Measurements from ENCODE around the gene GLB1L2.

GLB1L2 gene

GRCh38 chr11:134385774-134386565 lies 54.2 kb downstream of the GLB1L2 start:
- no peaks in the 10 kb centered on the region for H3F3A ChIP-seq (ENCODE audit: insufficient read depth)
- no peak overlapping the region for H3K27ac ChIP-seq (ENCODE audit: low read depth, low read length)
- no peaks in the 10 kb centered on the region for H3K79me2 ChIP-seq (ENCODE audit: insufficient read depth, low read length)
- H3K9ac ChIP-seq (ENCODE audit: low read length) = no peak overlapping the region
- no peak overlapping the region for H3K4me2 ChIP-seq (ENCODE audit: low read depth, low read length, poor library complexity, severe bottlenecking)
- H3K9me3 ChIP-seq (ENCODE audit: insufficient read depth, low read length) = no peaks in the 10 kb centered on the region
- H3K36me3 ChIP-seq (ENCODE audit: low read length) = no peaks in the 10 kb centered on the region
- no peak overlapping the region for H3K4me3 ChIP-seq (ENCODE audit: insufficient read depth, low read length, poor library complexity, severe bottlenecking)
- no peaks in the 10 kb centered on the region for H3K27me3 ChIP-seq (ENCODE audit: low read length)
- H2AFZ ChIP-seq (ENCODE audit: low read depth, low read length, severe bottlenecking) = no peak overlapping the region
- H3K9me2 ChIP-seq (replicated peaks; ENCODE audit: insufficient read depth, low read length) = no peaks in the 10 kb centered on the region
- TF ChIP-seq CTCF (IDR thresholded peaks at IDR 0.05; ENCODE audit: insufficient read depth, low read length, poor library complexity, severe bottlenecking) = no peak
- TF ChIP-seq EZH2phosphoT487 (conservative IDR thresholded peaks at IDR 0.05; ENCODE audit: low read length) = no peak
- H4K20me1 ChIP-seq (ENCODE audit: low read depth, low read length) = no peaks in the 10 kb centered on the region

- Histone ChIP-seq H3F3A (ENCODE audit: insufficient read depth) (no peaks in the 10 kb centered on the region), H3K36me3 (ENCODE audit: low read length) (no peaks in the 10 kb centered on the region), H3K27ac (ENCODE audit: low read depth, low read length) (no peak overlapping the region), H4K20me1 (ENCODE audit: low read depth, low read length) (no peaks in the 10 kb centered on the region), H3K9ac (ENCODE audit: low read length) (no peak overlapping the region), H3K9me3 (ENCODE audit: insufficient read depth, low read length) (no peaks in the 10 kb centered on the region), H3K4me2 (ENCODE audit: low read depth, low read length, poor library complexity, severe bottlenecking) (no peak overlapping the region), H3K9me2 (replicated peaks; ENCODE audit: insufficient read depth, low read length) (no peaks in the 10 kb centered on the region), H3K27me3 (ENCODE audit: low read length) (no peaks in the 10 kb centered on the region), H3K79me2 (ENCODE audit: insufficient read depth, low read length) (no peaks in the 10 kb centered on the region), H3K4me3 (ENCODE audit: insufficient read depth, low read length, poor library complexity, severe bottlenecking) (no peak overlapping the region), H2AFZ (ENCODE audit: low read depth, low read length, severe bottlenecking) (no peak overlapping the region)
- TF ChIP-seq CTCF (IDR thresholded peaks at IDR 0.05; ENCODE audit: insufficient read depth, low read length, poor library complexity, severe bottlenecking) (no peak), EZH2phosphoT487 (conservative IDR thresholded peaks at IDR 0.05; ENCODE audit: low read length) (no peak)
Measured at GRCh38 chr11:134386945-134387344, 55.2 kb downstream of the GLB1L2 start.

DNA sequence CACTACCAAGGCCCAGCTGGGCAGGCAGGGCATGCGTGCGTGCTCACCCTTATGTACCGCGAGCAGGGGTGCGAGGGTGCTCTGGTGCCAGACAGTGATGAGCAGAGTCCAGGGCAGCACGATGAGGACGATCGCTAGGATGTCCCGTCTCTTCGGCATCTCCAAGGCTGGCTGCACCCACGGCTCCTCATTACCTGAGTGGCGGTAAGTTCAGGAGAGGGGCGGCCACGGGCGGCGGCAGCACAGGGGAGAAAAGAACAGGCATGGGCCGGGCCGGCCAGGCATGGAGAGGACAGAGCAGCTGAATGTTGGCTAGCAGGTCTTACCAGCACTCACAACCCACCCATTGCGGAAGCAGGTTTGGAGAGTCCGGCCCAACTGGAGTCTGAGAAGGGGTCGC lies 55.7 kb downstream of the GLB1L2 start:
- no peak overlapping the region for H2AFZ ChIP-seq (ENCODE audit: low read depth, low read length, severe bottlenecking)
- no peak overlapping the region for H3K27ac ChIP-seq (ENCODE audit: low read depth, low read length)
- H3K4me2 ChIP-seq (ENCODE audit: low read depth, low read length, poor library complexity, severe bottlenecking) = no peak overlapping the region
- H3K9me3 ChIP-seq (ENCODE audit: insufficient read depth, low read length) = no peaks in the 10 kb centered on the region
- H3K79me2 ChIP-seq (ENCODE audit: insufficient read depth, low read length) = no peaks in the 10 kb centered on the region
- TF ChIP-seq CTCF (IDR thresholded peaks at IDR 0.05; ENCODE audit: insufficient read depth, low read length, poor library complexity, severe bottlenecking) = no peak
- TF ChIP-seq EZH2phosphoT487 (conservative IDR thresholded peaks at IDR 0.05; ENCODE audit: low read length) = no peak
- H4K20me1 ChIP-seq (ENCODE audit: low read depth, low read length) = no peaks in the 10 kb centered on the region
- no peak overlapping the region for H3K4me3 ChIP-seq (ENCODE audit: insufficient read depth, low read length, poor library complexity, severe bottlenecking)
- no peaks in the 10 kb centered on the region for H3F3A ChIP-seq (ENCODE audit: insufficient read depth)
- H3K9me2 ChIP-seq (replicated peaks; ENCODE audit: insufficient read depth, low read length) = no peaks in the 10 kb centered on the region
- no peaks in the 10 kb centered on the region for H3K36me3 ChIP-seq (ENCODE audit: low read length)
- H3K27me3 ChIP-seq (ENCODE audit: low read length) = no peaks in the 10 kb centered on the region
- no peak overlapping the region for H3K9ac ChIP-seq (ENCODE audit: low read length)
